Measurements from ENCODE around the gene TMEM187. TPM values are rescaled to one million over a fixed set of nuclear protein-coding genes. Genes with fewer than 3 reads are reported as not detected.

Gene TMEM187
- polyA plus RNA-seq, 4 donors = 4.4 to 9.1 (median 5.2) TPM

- DNase-seq (ENCODE audit: low read depth in 4 of 4, low spot score in 3 of 4) = no peak
Measured at GRCh38 chrX:153934762-153935325, 37.7 kb upstream of the TMEM187 start, which contains the start of gene NAA10. Gene NAA10 (minus strand): TSS chrX:153935037. CDS start chrX:153934904, 133 bp downstream.

GRCh38 chrX:153935326-153935851 is 37.2 kb upstream of the TMEM187 start:
- DNase-seq (ENCODE audit: low read depth in 4 of 4, low spot score in 3 of 4) = no peak

GRCh38 chrX:153937056-153937455 is 35.5 kb upstream of the TMEM187 start:
- no peak for DNase-seq (ENCODE audit: low read depth in 4 of 4, low spot score in 3 of 4)

- DNase-seq (ENCODE audit: low read depth in 4 of 4, low spot score in 3 of 4) = no peak
Measured at GRCh38 chrX:153938226-153938786, 34.2 kb upstream of the TMEM187 start.

GRCh38 chrX:153939573-153939972 is 33.0 kb upstream of the TMEM187 start:
- no peak for DNase-seq (ENCODE audit: low read depth in 4 of 4, low spot score in 3 of 4)

GRCh38 chrX:153941336-153942252 is 31.0 kb upstream of the TMEM187 start:
- no peak for DNase-seq (ENCODE audit: low read depth in 4 of 4, low spot score in 3 of 4)

- no peak for DNase-seq (ENCODE audit: low read depth in 4 of 4, low spot score in 3 of 4)
Measured at GRCh38 chrX:153944140-153944799, 28.3 kb upstream of the TMEM187 start, which contains the start of gene RENBP. Gene RENBP (minus strand): TSS chrX:153944643. CDS start chrX:153944610, 33 bp downstream.

- no peak for DNase-seq (ENCODE audit: low read depth in 4 of 4, low spot score in 3 of 4)
Measured at GRCh38 chrX:153944800-153945150, 27.8 kb upstream of the TMEM187 start.

- no peak for DNase-seq (ENCODE audit: low read depth in 4 of 4, low spot score in 3 of 4)
Measured at GRCh38 chrX:153945956-153946943, 26.3 kb upstream of the TMEM187 start.

- no peak for DNase-seq (ENCODE audit: low read depth in 4 of 4, low spot score in 3 of 4)
Measured at GRCh38 chrX:153947009-153947769, 25.4 kb upstream of the TMEM187 start.

GRCh38 chrX:153948002-153948466 is 24.5 kb upstream of the TMEM187 start:
- no peak for DNase-seq (ENCODE audit: low read depth in 4 of 4, low spot score in 3 of 4)

GRCh38 chrX:153948847-153949805 is 23.4 kb upstream of the TMEM187 start:
- DNase-seq (ENCODE audit: low read depth in 4 of 4, low spot score in 3 of 4) = no peak

- DNase-seq (ENCODE audit: low read depth in 4 of 4, low spot score in 3 of 4) = no peak
Measured at GRCh38 chrX:153950127-153950526, 22.4 kb upstream of the TMEM187 start.

GRCh38 chrX:153951683-153952372 is 20.7 kb upstream of the TMEM187 start:
- DNase-seq (ENCODE audit: low read depth in 4 of 4, low spot score in 3 of 4) = no peak

GRCh38 chrX:153952373-153953026 is 20.1 kb upstream of the TMEM187 start:
- no peak for DNase-seq (ENCODE audit: low read depth in 4 of 4, low spot score in 3 of 4)

GRCh38 chrX:153953342-153953830 is 19.2 kb upstream of the TMEM187 start:
- DNase-seq (ENCODE audit: low read depth in 4 of 4, low spot score in 3 of 4) = no peak

All from left renal pelvis (tissue), 4 donors.